Natural killer cell treated with Interleukin-12 subunit alpha and Interleukin-12 subunit beta and Interleukin-15 and Interleukin-18, amount 100 ng/mL, for 72 hours (primary cell): Measurements from ENCODE around the gene XBP1. TPM values are rescaled to one million over a fixed set of nuclear protein-coding genes. Genes with fewer than 3 reads are reported as not detected.
"Not testable (repeated sequence)": the region's sequence is repeated elsewhere in the genome, so short reads cannot be mapped to it uniquely, and the experiment has no call there.

Experiments used
- ATAC-seq, 2 donors: fragments of 150-1000 bp; cut with Tn5 transposase in 1 of 2; sonication (Bioruptor Pico), chemical (Tn5 transposase) in 1 of 2; 2 replicates each; pipeline ENCODE4 v1.10.0; 2021
- DNase-seq: peaks from one replicate; pipeline ENCODE4 v3.0.0; 2022; ENCODE audit warnings: low spot score
- H3K27ac Mint-ChIP-seq, 2 donors: 1 replicate in 1 of 2; 2 replicates in 1 of 2; pipeline ENCODE4 v1.8.0; 2022; ENCODE audit warnings: mixed read lengths in 2 of 2, mild to moderate bottlenecking in 1 of 2, moderate library complexity in 1 of 2
- H3K27me3 Mint-ChIP-seq, 2 donors: 1 replicate in 1 of 2; 2 replicates in 1 of 2; pipeline ENCODE4 v1.8.0; 2022; ENCODE audit warnings: mixed read lengths in 2 of 2
- H3K36me3 Mint-ChIP-seq: one replicate; pipeline ENCODE4 v1.8.0; 2022; ENCODE audit warnings: mixed read lengths
- H3K4me1 Mint-ChIP-seq, 2 donors: 1 replicate in 1 of 2; 2 replicates in 1 of 2; pipeline ENCODE4 v1.8.0; 2022; ENCODE audit warnings: low read depth in 2 of 2, mixed read lengths in 2 of 2, mild to moderate bottlenecking in 1 of 2
- H3K4me3 Mint-ChIP-seq: one replicate; pipeline ENCODE4 v1.8.0; 2022; ENCODE audit warnings: mixed read lengths
- H3K9me3 Mint-ChIP-seq: 2 replicates; pipeline ENCODE4 v1.8.0; 2022; ENCODE audit warnings: mixed read lengths
- total RNA-seq, 2 donors: library from RNA; stranded (reverse); gene quantifications; one replicate each; pipeline ENCODE4 v1.2.3, GENCODE V29; 2022

The XBP1 gene
- total RNA-seq, 2 donors from 2014 or later, result 287 to 560 TPM

DNA sequence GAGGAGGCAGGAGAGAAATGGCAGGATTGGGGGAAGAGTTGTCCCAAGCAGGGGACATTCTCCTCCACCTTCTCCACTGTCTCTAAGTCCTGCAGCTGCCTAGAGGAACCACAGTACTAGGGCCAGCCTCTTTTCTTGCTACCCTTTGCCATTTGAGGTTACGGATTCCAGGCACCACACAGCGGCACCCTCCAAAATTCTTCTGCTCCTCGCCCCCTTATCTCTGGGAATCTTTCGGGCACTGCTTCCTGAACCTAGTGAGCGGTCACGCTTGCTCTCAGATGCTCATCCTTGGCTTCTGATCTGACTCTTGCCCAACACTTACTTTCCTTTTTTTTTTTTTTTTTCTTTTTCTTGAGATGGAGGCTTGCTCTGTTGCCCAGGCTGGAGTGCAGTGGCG lies 26.6 kb upstream of the XBP1 start:
- Mint-ChIP-seq H3K4me3 (no peak overlapping the region), H3K27me3 (no peaks in the 10 kb centered on the region), H3K36me3 (peaks cover 6% of the 10 kb centered on the region), H3K27ac (peak overlapping the region in 1 of 2 donors; percentile 89), H3K9me3 (no peaks in the 10 kb centered on the region), H3K4me1 (peaks cover 45 to 46% of the 10 kb centered on the region in 2 donors)
- DNase-seq (no peak), ATAC-seq (no peak)

DNA sequence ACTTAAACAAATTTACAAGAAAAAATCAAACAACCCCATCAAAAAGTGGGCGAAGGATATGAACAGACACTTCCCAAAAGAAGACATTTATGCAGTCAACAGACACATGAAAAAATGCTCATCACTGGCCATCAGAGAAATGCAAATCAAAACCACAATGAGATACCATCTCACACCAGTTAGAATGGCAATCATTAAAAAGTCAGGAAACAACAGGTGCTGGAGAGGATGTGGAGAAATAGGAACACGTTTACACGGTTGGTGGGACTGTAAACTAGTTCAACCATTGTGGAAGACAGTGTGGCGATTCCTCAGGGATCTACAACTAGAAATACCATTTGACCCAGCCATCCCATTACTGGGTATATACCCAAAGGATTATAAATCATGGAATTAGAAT lies 26.1 kb upstream of the XBP1 start:
- H3K36me3 Mint-ChIP-seq, H3K9me3 Mint-ChIP-seq, DNase-seq, H3K27me3 Mint-ChIP-seq, H3K4me3 Mint-ChIP-seq, ATAC-seq: not testable (repeated sequence)
- Mint-ChIP-seq H3K4me1 (peaks cover 45 to 46% of the 10 kb centered on the region in 2 donors), H3K27ac (peak overlapping the region in 1 of 2 donors; percentile 89)

DNA sequence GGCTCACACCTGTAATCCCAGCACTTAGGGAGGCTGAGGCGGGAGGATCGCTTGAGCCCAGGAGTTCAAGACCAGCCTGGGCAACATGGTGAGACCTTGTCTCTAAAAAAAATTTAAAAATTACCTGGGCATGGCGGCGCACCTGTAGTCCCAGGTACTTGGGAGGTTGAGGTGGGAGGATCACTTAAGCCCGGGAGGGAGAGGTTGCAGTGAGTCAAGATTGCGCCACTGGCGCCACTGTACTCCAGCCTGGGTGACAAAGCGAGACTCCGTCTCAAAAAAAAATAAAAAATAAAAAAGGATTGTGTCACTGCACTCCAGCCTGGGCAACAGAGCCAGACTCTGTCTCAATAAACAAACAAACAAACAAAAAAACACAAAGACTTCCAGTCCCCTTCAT lies 24.1 kb upstream of the XBP1 start:
- H3K27me3 Mint-ChIP-seq, H3K27ac Mint-ChIP-seq, H3K9me3 Mint-ChIP-seq, H3K36me3 Mint-ChIP-seq, DNase-seq, ATAC-seq, H3K4me3 Mint-ChIP-seq: not testable (repeated sequence)
- peaks cover 38 to 45% of the 10 kb centered on the region in 2 donors for H3K4me1 Mint-ChIP-seq

DNA sequence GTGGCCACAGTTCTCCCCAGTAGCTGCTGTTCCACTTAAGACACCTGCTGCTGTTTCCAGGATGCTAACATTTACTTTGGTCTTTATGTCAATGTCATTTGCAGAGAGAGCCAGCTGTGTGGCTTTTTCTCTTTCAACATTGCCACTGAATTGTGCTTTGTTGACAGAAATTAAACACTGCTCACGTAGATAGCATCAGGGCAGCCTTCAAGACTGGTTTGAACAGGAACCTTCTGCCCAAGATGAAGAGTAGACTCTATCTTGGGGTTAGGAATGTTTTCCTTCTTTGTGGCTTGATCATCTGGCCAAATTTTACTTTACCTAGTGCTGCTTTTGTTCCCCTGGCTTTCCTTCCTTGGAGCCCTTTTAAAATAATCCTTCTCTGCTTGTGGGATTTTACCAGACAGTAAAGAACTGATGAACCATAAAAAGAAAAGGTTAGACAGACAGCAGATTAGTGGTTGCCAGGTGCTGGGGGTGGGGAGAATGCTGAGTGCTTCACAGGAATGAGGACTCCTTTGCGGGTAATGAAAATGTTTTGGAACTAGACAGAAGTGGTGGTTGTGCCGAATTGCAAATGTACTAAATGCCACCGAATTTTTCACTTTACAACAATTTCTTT lies 22.7 kb upstream of the XBP1 start:
- no peaks in the 10 kb centered on the region for H3K9me3 Mint-ChIP-seq
- ATAC-seq (no peak), DNase-seq (no peak)
- peak overlapping the region; percentile 25 for H3K4me3 Mint-ChIP-seq
- H3K27me3 Mint-ChIP-seq, result no peaks in the 10 kb centered on the region
- H3K27ac Mint-ChIP-seq, result peak overlapping the region; percentile 73 to 85
- peaks cover 6% of the 10 kb centered on the region for H3K36me3 Mint-ChIP-seq
- H3K4me1 Mint-ChIP-seq, result peaks cover 42 to 52% of the 10 kb centered on the region in 2 donors

DNA sequence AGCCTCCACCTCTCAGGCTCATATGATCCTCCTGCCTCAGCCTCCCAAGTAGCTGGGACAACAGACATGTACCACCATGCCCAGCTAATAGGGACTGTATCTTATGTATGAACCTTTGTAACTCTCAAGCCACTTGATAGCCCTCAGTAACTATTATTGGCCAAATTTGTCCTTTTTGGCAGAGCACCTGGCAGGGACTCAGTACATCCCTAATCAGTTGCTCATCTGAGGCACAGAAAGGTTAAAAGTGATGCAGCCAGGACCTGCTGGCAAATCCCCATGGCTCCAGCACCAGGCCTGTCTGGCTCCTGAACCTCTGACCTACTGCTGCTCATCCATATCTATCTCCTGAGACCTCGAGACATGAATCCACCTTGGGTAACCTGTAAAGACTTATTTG lies 21.1 kb upstream of the XBP1 start:
- Mint-ChIP-seq H3K27me3 (no peaks in the 10 kb centered on the region), H3K36me3 (peaks cover 6% of the 10 kb centered on the region), H3K27ac (peak overlapping the region in 1 of 2 donors; percentile 14), H3K9me3 (no peaks in the 10 kb centered on the region), H3K4me3 (no peak overlapping the region), H3K4me1 (peaks cover 41 to 48% of the 10 kb centered on the region in 2 donors)
- no peak for DNase-seq
- no peak for ATAC-seq

DNA sequence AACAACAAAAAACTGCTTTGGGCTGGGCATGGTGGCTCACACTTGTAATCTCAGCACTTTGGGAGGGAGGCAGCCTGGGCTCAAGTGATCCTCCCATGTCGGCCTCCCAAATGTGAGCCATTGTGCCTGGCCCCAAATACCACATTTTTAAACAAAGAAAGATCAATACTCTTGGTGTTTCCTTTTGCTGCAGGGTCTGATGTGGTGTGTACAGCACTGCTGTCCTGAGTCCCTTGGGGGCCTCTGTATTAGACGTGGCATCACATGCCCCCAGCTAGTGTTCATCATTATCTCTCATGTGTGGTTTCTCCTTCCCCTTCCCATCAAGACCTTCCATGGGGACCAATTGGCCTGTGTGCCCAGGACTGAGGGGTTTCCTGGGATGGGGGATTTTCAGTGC lies 20.5 kb upstream of the XBP1 start:
- H3K4me3 Mint-ChIP-seq, result no peak overlapping the region
- no peaks in the 10 kb centered on the region for H3K27me3 Mint-ChIP-seq
- H3K9me3 Mint-ChIP-seq, result no peaks in the 10 kb centered on the region
- H3K36me3 Mint-ChIP-seq, result peaks cover 6% of the 10 kb centered on the region
- H3K4me1 Mint-ChIP-seq, result peaks cover 39 to 46% of the 10 kb centered on the region in 2 donors
- H3K27ac Mint-ChIP-seq, result peak overlapping the region; percentile 14 to 47
- ATAC-seq (no peak), DNase-seq (no peak)

DNA sequence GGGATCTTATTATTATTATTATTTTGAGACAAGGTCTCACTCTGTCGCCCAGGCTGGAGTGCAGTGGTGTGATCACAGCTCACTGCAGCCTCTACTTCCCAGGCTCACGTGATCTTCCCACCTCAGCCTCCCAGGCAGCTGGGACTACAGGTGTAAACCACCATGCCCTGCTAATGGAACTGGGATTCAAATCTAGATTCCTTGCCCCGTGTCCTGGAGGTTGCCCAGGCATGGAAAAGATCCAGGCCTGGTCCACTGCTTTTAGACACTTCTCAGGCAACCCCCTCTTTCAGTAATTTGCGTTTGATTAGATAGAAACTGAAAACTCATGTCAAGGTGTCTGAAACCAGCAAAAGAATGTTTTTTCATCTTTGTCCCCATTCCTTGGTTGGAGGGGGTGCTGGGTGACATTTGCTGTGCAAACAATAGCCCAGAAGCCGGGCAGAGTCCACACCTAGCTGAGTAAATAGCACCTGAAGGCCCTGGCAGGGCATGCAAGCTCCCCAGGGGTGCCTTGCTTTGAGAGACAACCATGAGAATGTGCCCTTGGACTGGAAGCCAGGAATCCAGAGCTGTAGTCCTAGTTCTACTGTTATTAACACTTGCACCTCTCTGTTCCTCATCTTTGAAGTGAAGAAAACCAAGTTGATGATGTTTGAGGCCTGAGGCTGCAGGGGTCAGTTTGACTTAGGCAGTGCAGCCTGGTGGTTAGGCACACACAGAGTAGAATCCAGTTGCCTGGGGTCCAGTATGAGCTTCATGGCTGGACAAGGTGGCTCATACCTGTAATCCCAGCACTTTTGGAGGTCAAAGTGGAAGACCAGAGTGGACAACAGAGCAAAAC lies 19.1 kb upstream of the XBP1 start:
- DNase-seq, result no peak
- Mint-ChIP-seq H3K9me3 (no peaks in the 10 kb centered on the region), H3K36me3 (peaks cover 16% of the 10 kb centered on the region), H3K27me3 (no peaks in the 10 kb centered on the region), H3K4me3 (no peak overlapping the region), H3K4me1 (peaks cover 50 to 56% of the 10 kb centered on the region in 2 donors), H3K27ac (peak overlapping the region; percentile 64 to 91)
- no peak for ATAC-seq

DNA sequence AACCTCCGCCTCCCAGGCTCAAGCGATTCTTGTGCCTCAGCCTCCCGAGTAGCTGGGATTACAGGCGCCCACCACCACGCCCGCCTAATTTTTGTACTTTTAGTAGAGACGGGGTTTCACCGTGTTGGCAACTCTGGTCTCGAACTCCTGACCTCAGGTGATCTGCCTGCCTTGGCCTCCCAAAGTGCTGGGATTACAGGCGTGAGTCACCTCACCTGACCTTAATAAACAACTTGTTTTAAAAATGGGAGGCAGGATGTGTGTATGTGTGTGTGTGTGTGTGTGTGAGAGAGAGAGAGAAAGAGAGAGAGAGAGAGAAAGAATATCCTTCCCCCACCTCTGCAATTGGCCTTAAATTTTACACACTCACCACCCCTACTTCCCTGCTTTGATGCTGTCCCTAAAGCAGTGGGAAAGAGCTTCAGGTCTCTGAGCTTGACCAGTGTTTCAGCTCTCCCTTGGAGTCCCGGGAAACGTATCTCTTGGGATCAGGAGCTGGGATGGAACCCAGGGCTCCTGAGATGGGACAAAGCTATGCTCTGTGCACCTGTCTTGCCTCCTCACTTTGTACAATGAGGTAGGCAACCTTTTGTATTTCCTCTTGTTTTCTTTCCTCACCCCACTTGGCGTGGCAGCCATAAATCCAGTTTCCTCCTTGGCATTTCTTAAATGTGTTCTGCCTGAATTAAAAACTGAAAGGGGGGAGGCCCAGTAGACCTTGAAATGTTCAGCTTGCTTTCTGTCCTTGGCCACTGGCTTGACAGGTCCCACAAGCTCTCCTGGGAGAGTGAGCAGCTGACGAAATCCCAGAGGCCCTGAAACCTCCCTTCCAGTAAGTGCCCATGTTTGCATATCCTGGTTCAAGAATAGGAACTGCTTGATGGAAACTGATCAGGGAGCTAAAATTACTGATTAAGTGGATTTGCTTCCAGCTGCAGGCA lies 17.8 kb upstream of the XBP1 start:
- DNase-seq, result no peak

DNA sequence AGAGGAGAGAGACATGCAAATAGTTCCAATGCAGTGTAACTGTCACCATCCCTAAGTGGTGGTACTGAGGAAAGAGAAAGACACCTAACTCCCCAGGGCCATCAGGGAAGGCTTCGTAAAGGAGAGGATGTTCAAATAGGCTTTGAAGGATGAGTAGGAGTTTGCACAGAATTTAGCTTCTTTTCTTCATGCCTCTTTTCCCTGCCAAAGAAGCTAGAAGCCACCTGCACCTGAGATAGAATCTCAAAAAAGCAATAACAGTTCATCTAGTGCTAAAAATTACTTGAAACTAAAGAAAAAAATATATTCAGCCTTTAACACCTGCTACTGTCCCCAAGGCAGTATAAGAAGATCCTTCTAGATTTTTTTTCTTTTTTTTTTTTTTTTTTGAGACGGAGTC lies 16.7 kb upstream of the XBP1 start:
- H3K4me1 Mint-ChIP-seq, result peaks cover 61 to 72% of the 10 kb centered on the region in 2 donors
- H3K27me3 Mint-ChIP-seq, result no peaks in the 10 kb centered on the region
- no peak for ATAC-seq
- peaks cover 11% of the 10 kb centered on the region for H3K36me3 Mint-ChIP-seq
- peak overlapping the region in 1 of 2 donors; percentile 40 for H3K27ac Mint-ChIP-seq
- DNase-seq, result no peak
- no peak overlapping the region for H3K4me3 Mint-ChIP-seq
- no peaks in the 10 kb centered on the region for H3K9me3 Mint-ChIP-seq

More for the DNA sequence above, 17.8 kb upstream of the XBP1 start:
- no peaks in the 10 kb centered on the region for H3K27me3 Mint-ChIP-seq
- H3K4me1 Mint-ChIP-seq, result peaks cover 61 to 68% of the 10 kb centered on the region in 2 donors
- peak overlapping the region; percentile 44 for H3K4me3 Mint-ChIP-seq
- H3K9me3 Mint-ChIP-seq, result no peaks in the 10 kb centered on the region
- H3K27ac Mint-ChIP-seq, result peak overlapping the region; percentile 64 to 91
- H3K36me3 Mint-ChIP-seq, result peaks cover 17% of the 10 kb centered on the region
- no peak for ATAC-seq

DNA sequence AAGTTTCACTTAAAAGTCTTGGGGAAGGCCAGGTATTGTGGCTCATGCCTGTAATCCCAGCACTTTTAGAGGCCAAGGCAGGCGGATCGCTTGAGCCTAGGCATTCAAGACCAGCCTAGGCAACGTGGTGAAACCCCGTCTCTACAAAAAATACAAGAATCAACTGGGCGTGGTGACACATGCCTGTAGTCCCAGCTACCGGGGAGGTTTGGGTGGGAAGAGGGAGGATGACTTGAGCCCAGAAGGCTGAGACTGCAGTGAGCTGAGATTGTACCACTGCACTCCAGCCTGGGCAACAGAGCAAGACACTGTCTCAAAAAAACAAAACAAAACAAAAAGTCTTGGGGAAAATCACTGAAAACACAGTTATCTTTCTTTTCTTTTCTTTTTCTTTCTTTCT lies 15.4 kb upstream of the XBP1 start:
- peak overlapping the region; percentile 98 to 99 for H3K27ac Mint-ChIP-seq

DNA sequence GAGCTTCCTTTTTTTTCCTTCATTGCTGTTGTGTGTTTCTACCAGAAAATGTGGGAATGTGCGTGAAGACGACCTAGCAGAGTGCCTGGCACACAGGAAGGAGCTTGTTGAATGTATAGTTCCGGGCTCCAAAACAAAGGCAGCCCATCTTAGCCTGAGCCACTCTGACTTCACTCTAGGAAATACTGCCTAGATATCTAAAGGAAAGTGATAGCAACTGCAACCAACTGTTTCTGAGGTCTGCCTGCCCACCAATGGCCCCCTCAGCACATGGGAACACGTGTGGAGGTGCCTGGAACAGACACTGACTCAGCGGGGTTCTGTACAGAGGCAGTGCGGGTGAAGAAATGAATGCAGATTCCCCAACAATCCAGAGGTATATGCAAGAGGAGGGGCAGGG lies 14.7 kb upstream of the XBP1 start:
- Mint-ChIP-seq H3K27me3 (no peaks in the 10 kb centered on the region), H3K9me3 (no peaks in the 10 kb centered on the region), H3K4me1 (peaks cover 70 to 75% of the 10 kb centered on the region in 2 donors), H3K27ac (peak overlapping the region; percentile 98 to 99), H3K4me3 (peak overlapping the region; percentile 89), H3K36me3 (peaks cover 11% of the 10 kb centered on the region)
- DNase-seq (no peak), ATAC-seq (no peak)

More for the DNA sequence above, 15.4 kb upstream of the XBP1 start:
- no peak for ATAC-seq
- H3K9me3 Mint-ChIP-seq, result no peaks in the 10 kb centered on the region
- peaks cover 11% of the 10 kb centered on the region for H3K36me3 Mint-ChIP-seq
- peaks cover 64 to 71% of the 10 kb centered on the region in 2 donors for H3K4me1 Mint-ChIP-seq
- peak overlapping the region; percentile 89 for H3K4me3 Mint-ChIP-seq
- no peak for DNase-seq
- no peaks in the 10 kb centered on the region for H3K27me3 Mint-ChIP-seq

DNA sequence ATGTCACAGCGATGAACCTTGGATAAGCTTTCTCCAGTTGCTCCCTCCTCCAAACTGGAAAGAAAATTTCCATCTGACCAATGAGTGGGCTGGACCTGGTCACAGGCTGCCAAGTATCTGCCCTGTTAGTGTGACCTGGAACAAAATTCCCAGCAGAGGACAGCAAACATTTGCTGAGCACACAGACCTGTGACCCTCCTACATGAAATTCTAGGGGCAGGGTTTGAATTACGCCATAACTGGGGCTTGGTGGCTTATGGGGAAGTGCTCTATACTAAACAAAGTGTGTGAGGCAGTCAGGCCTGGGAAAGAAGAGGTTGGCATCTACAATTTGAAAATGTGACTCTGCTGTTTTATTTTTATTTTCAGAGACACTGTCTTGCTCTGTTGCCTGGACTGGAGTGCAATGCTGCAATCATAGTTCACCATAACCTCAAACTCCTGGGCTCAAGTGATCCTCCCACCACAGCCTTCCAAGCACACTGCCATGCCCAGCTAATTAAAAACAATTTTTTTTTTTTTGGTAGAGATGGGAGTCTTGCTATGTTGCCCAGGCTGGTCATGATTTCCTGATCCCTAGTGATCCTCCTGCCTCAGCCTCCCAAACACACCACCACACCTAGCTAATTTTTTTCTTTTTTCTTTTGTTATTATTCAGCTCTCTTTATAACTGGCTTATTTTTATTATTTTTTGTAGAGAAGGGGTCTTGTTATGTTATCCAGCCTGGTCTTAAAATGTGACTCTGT lies 13.6 kb upstream of the XBP1 start:
- ATAC-seq, result no peak
- H3K36me3 Mint-ChIP-seq, result peaks cover 13% of the 10 kb centered on the region
- DNase-seq, result no peak
- no peaks in the 10 kb centered on the region for H3K27me3 Mint-ChIP-seq
- peaks cover 73 to 80% of the 10 kb centered on the region in 2 donors for H3K4me1 Mint-ChIP-seq
- peak overlapping the region; percentile 89 for H3K4me3 Mint-ChIP-seq
- no peaks in the 10 kb centered on the region for H3K9me3 Mint-ChIP-seq
- peak overlapping the region; percentile 98 to 99 for H3K27ac Mint-ChIP-seq

DNA sequence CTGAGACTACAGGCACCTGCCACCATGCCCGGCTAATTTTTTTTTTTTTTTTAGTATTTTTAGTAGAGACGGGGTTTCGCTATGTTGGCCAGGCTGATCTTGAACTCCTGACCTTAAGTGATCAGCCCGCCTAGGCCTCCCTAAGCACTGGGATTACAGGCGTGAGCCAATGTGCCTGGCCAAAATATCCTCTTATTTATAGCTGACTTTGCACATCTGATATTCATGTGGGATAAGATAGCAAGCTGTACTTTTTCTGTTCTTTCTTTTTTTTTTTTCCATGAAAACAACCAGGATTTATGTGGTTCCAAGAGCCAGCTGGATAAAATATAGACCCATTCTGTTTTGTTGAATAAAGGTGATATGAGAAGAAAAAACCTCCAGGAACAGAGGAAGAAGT lies 12.1 kb upstream of the XBP1 start:
- peak overlapping the region; percentile 98 to 99 for H3K27ac Mint-ChIP-seq
- no peaks in the 10 kb centered on the region for H3K27me3 Mint-ChIP-seq
- no peaks in the 10 kb centered on the region for H3K9me3 Mint-ChIP-seq
- peak overlapping the region; percentile 89 for H3K4me3 Mint-ChIP-seq
- H3K36me3 Mint-ChIP-seq, result peaks cover 17% of the 10 kb centered on the region
- ATAC-seq, result no peak
- peaks cover 68 to 73% of the 10 kb centered on the region in 2 donors for H3K4me1 Mint-ChIP-seq
- DNase-seq, result no peak
